ENCODE data around the gene AMIGO1. TPM values are rescaled to one million over a fixed set of nuclear protein-coding genes. Genes with fewer than 3 reads are reported as not detected.

Gene AMIGO1
- total and polyA plus RNA-seq, 2 of the 8 experiments (the other 6 are each of a cell fraction or from before 2014, with no cell fraction given), result 1.5 to 2.7 TPM

DNA sequence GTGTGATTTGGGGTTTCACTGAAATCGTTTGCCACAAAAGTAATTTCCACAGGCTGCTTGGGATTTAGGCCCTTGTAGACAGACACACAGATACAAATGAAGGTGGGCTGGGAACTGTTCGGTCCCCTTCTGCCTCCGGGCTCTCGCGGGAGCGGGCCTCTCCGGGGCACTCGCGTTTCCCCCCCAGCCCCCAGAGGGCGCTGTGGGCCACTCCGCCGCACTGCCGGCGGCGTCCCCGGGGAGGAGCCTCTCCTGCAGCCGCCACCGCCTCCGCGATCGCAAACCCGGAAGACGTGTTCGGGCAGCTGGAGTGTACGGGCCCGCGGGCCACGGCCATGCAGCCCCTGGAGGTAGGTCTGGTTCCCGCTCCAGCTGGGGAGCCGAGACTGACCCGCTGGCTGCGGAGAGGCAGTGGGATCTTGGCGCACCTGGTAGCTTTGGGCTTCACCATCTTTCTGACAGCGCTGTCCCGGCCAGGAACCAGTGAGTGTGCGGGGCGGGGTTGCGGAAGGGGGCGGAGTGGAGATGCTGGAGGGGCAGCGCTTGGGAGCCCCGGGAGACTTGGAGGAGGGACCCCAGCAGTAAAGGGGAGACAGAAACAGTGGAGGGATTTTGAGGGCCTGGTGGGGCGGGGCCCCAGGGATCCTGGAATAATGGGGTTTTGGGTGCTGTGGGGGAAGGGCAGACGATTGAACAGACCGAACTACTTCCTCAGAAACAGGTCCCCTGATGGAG is 15.6 kb downstream of the AMIGO1 start, which contains the start of gene CYB561D1 (continued):
- no peak for TF ChIP-seq FOSL1 (IDR thresholded peaks at IDR 0.05; ENCODE audit: insufficient read depth, low read depth, low read length)
- no peak for TF ChIP-seq CHD1 (IDR thresholded peaks at IDR 0.05; ENCODE audit: low read depth, low read length)
- TF ChIP-seq, protein P1, sequence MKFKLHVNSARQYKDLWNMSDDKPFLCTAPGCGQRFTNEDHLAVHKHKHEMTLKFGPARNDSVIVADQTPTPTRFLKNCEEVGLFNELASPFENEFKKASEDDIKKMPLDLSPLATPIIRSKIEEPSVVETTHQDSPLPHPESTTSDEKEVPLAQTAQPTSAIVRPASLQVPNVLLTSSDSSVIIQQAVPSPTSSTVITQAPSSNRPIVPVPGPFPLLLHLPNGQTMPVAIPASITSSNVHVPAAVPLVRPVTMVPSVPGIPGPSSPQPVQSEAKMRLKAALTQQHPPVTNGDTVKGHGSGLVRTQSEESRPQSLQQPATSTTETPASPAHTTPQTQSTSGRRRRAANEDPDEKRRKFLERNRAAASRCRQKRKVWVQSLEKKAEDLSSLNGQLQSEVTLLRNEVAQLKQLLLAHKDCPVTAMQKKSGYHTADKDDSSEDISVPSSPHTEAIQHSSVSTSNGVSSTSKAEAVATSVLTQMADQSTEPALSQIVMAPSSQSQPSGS (IDR thresholded peaks at IDR 0.05; ENCODE audit: low read length), result no peak
- no peak for TF ChIP-seq HDAC6 (IDR thresholded peaks at IDR 0.05; ENCODE audit: low read depth, low read length)
- TF ChIP-seq TAF1 (IDR thresholded peaks at IDR 0.05; ENCODE audit: low read depth, low read length), result peak; percentile 22; the same call in 1 of the 2 replicates
- TF ChIP-seq POLR2A (IDR thresholded peaks at IDR 0.05; ENCODE audit: control extremely low read depth in 1 of 2, low read depth in 2 of 2, low read length in 2 of 2), result 0 out of 3 replicates have a peak, but pooled peaks of 1 of the 2 experiments have one; percentile 20
- TF ChIP-seq SP1 (IDR thresholded peaks at IDR 0.05; ENCODE audit: low read depth, low read length), result no peak
- peak; percentile 55; the same call in 1 of the 2 replicates for TF ChIP-seq TBP (IDR thresholded peaks at IDR 0.05; ENCODE audit: low read depth, low read length)
- TF ChIP-seq SRF (IDR thresholded peaks at IDR 0.05; ENCODE audit: low read depth, low read length), result no peak
- TF ChIP-seq PHF8 (conservative IDR thresholded peaks at IDR 0.05; ENCODE audit: low read depth, low read length), result no peak
- no peak for TF ChIP-seq EZH2 (IDR thresholded peaks at IDR 0.05; ENCODE audit: low read depth, low read length, severe bottlenecking)
- peak; percentile 20 for TF ChIP-seq TAF7 (optimal IDR thresholded peaks at IDR 0.05; ENCODE audit: borderline replicate concordance, low read depth, low read length)
- TF ChIP-seq SIRT6 (IDR thresholded peaks at IDR 0.05; ENCODE audit: low read length), result no peak
- TF ChIP-seq GTF2F1 (IDR thresholded peaks at IDR 0.05; ENCODE audit: borderline replicate concordance, low read depth, low read length), result no peak
- TF ChIP-seq BCL11A (IDR thresholded peaks at IDR 0.05; ENCODE audit: low read depth in 2 of 2, low read length in 2 of 2), result no peak
- TF ChIP-seq KDM4A (IDR thresholded peaks at IDR 0.05; ENCODE audit: low read depth, low read length, severe bottlenecking), result peak; percentile 88
- no peak for TF ChIP-seq SIX5 (IDR thresholded peaks at IDR 0.05; ENCODE audit: low read depth, low read length)
- TF ChIP-seq BACH1 (IDR thresholded peaks at IDR 0.05; ENCODE audit: low read length), result peak; percentile 61
- TF ChIP-seq, protein P2, sequence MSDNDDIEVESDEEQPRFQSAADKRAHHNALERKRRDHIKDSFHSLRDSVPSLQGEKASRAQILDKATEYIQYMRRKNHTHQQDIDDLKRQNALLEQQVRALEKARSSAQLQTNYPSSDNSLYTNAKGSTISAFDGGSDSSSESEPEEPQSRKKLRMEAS (IDR thresholded peaks at IDR 0.05), result peak; percentile 76
- no peak for TF ChIP-seq CTBP2 (IDR thresholded peaks at IDR 0.05; ENCODE audit: borderline replicate concordance, insufficient read depth, insufficient read length, low read length)
